GM18511 (cell line): ENCODE results near the gene MRPL42.
A peak's percentile ranks its signal among the peaks of the same experiment; 100 is the strongest.
"Not testable (repeated sequence)": the region's sequence is repeated elsewhere in the genome, so short reads cannot be mapped to it uniquely, and the experiment has no call there.

Experiments
- ATAC-seq: cut with Tn5 transposase; IDR thresholded peaks from one replicate; pipeline ENCODE4 v1.9.1; 2021; ENCODE audit warnings: mild to moderate bottlenecking, moderate library complexity; ENCODE audit not compliant: unreplicated experiment

MRPL42 gene

GRCh38 chr12:93467351-93468007, at the start of gene MRPL42:
TSS of gene MRPL42 (plus strand) at chr12:93467514. CDS start at chr12:93469286, 1,772 bp downstream.
- ATAC-seq, result peak; percentile 93

GRCh38 chr12:93417967-93418480, 49.3 kb upstream of the MRPL42 start:
- ATAC-seq, result no peak

DNA sequence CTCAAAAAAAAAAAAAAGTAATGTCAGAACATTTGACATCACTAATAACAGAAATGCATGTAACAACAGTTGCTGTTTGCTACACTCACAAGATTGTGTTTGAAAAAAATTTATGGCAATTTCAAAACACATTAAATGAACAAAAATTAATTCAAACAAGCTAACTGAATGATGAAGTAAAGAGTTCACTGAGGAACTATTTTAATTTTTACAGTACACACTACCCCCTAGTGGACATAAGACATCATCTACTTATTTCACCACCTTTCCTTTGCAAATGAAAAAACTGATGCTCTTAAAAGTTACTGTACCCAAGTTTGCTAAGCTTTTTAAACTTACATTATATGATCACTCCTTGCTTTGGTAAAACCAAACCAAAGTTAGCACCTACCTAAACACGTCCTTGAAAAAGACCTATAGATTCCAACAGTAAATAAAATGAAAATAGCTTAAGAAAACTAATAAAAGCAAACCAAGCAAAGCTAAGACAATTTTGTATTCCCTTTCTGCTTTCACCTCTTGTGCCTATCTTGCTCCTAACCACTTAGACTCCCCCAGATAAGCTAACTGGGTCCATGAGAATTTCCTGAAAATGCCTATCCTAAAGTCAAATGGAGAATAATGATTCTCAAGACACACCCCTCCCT, 47.8 kb upstream of the MRPL42 start:
- no peak for ATAC-seq

DNA sequence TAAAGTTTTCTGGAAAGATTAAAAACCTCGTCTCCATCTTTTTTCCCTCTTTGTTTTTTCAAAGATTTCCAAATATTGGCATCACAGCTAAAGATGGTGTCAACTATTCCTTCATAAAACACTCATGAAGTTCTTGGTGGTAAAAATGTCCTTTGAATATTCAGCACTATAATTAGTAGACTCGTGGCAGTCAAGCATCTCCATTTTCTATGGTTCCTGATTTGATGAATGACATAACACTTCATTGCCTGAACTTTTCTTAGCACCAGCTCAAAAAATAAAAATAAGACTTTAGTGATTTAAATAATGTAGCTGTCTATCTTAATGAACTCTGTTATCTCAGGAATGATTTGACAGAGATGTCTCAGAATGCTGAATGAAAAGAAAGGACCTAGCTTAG, 45.3 kb upstream of the MRPL42 start:
- ATAC-seq, result no peak

DNA sequence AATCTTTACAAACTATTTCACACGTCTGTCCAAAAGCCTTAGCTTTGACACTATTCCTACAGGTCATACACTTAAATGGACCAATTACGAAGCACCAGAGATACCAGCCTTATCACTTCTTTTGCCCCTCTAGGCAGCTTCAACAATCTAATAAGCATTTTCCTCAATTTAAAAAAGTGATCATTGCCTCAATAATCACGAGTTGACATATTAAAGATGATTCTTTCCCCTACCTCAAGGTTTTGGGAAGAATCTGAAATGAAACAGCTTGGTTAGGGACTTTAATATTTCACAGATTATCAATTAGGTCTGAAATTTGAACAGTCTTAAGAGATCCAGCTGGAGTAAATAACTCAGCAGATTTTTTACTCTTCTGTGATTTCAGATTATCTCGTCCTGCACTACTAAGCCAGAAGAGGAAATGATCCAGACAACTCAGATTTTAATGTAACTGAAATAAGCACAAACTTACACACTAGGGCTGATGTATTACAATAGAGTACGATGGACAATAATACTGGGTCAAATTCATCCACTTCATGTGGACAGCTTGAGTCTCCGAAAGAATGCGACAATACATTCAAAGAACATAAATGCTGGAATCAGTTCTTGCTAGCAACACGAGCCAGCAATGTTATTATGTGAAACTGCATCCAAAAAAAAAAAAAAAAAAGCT, 41.4 kb upstream of the MRPL42 start:
- ATAC-seq, result no peak

DNA sequence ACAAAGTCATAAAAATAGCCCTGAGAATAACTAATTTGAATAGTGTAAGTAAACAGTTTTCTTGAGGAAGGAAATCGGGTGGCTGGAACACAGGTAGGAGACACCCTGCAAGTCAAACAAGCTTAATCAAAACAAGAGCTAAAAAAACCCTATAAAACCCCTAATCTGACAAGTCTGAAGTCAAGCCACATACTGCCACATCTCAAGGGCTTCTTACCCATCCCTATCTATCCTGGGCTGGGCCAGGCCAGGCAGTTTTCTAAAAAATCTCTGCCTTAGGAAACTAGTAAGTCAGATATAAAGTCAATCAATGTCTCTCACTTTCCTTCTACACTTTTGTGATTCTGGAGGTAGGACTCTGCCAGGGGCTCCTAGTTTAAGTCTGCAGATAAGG, 40.9 kb upstream of the MRPL42 start:
- ATAC-seq, result no peak

DNA sequence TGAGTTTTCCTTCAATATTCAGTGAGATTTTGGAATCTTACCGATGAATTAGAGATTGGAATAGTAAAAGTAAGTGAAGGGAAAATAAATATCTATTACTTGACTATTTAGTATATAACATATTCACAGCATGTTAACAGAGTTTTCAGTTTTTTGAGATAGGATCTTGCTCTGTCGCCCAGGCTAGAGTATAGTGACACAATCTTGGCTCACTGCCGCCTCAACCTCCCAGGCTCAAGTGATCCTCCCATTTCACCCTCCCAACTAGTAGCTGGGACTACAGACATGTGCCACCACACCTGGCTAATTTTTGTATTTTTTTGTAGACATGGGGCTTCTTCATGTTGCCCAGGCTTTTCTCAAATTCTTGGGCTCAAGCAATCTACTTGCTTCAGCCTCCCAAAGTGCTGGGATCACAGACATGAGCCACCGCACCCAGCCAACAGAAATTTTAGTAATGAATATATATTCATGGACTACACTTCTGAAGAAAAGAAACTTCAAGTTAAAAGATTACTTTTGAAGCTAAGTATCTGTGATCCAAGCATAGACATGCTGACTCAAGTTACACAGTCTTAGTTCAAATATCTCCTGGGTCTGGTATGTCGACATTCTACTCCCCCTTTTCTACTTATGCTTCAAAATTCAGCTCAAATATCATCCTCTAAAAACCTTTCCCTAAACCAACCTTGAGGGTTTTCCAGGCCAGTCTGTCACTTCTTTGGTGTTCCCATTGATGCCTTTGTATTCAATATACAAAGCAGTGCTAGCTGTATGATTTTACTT, 39.3 kb upstream of the MRPL42 start:
- ATAC-seq, result no peak

- no peak for ATAC-seq
Measured at GRCh38 chr12:93429448-93429847, 37.9 kb upstream of the MRPL42 start.

DNA sequence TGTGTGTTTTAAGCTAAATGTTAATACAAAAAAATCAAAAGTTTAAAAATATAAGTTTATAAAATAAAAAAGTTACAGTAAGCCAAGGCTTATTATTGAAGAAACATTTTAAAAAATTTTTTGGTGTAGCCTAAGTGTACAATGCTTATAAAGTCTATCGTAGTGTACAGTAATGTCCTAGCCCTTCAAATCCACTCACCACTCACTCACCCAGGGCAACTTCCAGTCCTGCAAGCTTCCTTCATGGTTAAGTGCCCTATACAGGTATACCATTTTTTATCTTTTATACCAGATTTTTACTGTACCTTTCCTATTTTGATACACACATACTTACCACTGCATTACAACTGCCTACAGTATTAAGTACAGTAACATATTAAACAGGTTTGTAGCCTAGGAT, 37.5 kb upstream of the MRPL42 start:
- no peak for ATAC-seq

DNA sequence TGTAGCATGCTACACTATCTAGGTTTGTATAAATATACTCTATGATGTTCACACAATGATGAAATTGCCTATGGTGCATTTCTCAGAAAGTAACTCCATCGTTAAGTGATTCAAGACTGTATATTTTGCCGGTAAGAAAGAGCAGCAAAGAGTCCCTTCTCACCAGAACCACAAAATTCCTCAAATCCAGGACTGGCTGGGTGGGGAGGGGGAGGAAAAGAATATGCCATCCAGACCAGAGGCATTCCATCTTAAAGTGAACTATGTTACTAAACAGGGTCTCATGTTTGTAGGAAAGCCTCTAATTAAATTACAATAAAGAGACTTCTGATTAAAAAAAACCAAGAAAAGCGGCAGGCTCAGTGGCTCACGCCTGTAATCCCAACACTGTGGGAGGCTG, 37.0 kb upstream of the MRPL42 start:
- ATAC-seq, result no peak

GRCh38 chr12:93432031-93432430, 35.3 kb upstream of the MRPL42 start:
- not testable (repeated sequence) for ATAC-seq

DNA sequence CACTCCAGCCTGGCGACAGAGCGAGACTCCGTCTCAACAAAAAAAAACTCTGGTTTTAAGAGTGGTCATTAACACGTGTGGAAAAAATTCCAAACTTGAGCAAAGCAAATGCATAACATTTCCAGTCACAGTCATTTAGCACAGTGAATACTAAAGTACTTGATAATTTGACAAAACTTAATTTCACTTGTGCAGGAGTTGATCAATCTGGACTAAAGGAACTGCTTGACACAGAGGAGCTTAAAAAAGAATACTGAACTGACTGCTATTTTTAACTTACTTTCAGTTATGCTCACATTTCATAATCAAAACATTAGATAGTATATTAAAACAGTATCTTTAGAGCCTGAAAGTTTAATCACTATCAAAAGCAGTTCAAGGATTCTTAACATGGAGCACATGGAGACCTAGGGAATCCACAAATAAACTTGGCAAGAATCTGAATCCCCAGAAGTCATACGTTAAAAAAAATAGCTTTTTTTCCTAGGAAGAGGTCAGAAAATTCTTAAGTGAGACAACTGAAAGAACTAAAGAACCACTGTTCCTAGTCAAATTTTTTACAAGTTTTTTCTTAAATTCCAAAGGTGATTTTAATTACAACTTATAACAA, 33.0 kb upstream of the MRPL42 start:
- no peak for ATAC-seq

DNA sequence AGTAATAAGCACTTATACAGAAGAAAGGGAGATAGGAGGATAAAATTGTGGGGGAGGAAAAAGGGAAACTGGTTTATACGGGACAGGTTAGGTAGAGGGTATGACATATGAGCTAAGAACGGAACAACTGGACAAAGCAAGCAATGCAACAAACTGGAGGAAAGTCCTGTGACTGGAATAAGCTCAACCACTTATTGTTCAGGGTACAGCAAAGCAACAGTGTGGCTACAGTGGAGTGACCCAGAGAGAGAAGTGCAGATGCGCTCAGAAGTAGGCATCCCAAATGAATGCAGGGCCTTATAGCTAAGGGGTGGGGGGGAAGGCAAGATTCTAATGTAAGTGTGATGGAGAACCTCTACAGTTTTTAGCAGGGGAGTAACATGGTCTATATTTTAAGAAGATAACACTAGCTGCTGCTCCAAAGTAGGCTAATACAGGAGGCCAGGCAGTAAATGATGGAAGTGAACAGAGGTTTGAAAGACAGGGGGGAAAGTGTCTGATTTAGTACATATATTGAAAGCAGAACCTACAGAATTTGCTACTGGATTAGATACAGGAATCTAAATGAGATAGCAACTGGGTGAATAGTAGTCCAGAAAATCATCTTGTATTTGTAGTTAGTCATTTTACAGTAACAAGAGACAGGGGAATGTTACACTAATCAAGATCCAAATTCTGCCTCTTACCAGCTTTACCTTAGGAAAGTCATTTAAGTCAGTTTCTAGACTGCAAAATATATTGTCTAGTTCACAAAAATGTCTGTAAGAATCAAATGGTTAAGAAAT, 28.9 kb upstream of the MRPL42 start:
- no peak for ATAC-seq

DNA sequence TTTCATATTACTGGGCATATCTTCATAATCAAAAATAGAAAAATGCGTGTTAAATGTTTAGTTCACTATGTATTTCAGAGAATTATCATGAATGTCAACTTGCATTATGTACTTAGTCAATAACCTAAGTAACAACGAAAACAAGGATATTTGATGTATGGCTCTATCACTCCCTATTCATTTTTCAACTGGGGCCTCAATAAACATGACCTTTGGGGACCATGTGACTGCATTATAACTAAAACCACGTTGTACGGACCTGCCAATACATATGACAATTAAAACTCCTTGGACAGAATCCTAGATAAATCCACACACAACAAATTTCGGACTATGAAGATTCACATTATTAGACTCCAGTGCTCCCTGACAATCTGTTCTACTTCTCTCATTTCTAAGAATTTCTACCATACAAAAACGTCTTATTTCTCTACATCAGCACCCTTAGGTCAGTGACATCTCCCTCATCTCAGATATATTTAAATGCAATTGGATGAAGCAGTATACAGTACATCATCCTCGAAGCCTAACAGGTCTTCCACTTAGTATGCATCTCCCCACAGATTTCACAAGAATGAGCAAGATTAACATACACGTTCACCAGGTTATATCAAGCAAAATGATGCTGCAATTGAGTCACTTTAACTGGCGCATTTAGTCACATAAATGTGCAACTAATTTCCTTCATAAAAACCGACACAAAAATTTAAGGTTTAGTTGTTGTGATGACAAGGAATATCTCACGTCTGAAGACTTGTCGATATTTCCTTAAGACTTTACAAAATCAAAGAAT, 27.1 kb upstream of the MRPL42 start:
- ATAC-seq, result no peak

GRCh38 chr12:93441081-93441616, 26.2 kb upstream of the MRPL42 start:
- peak; percentile 12 for ATAC-seq

DNA sequence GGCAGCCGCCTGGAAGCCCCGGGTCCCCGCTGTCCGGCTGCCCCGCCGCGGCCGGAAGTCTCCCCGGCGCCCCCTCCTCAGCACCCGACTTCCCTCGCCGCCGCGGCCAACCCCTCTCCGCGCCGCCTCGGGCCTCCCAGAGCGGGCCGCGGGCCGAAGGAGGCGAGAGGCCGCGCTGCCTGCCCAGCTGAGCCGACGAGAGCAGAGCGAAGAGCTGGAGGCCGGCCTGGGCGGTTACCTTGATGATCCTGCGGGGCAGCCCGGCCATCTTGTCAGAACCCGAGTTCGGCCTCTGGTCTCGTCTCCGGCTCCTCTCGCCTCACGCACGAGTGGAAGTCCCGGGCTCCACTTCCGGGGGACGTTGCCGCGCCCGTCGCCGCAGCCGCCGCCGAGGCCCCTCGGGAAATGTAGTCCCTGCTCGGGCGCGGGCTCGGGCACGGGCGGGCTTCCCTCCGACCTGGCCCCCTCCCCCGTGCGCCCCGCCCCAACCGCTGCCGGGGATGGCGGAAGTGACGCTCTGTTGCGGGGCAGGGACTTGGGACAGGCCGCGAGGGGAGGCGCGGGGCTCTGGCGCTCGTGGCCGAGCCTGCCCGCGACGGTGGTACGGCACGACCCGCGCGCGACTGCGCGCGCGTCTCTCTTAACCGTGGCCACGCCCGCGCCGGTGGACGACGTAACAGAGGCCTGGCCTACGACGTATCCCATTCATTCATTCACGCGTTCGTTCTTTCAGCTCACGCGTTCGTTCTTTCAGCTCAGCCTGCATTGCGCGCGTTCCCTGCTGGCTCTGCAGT, 25.5 kb upstream of the MRPL42 start, which contains the start of gene UBE2N:
TSS of gene UBE2N (minus strand) at position 331 of the 794 bp plus-strand sequence. CDS start at position 268, 63 bp downstream.
- ATAC-seq, result peak; percentile 84

DNA sequence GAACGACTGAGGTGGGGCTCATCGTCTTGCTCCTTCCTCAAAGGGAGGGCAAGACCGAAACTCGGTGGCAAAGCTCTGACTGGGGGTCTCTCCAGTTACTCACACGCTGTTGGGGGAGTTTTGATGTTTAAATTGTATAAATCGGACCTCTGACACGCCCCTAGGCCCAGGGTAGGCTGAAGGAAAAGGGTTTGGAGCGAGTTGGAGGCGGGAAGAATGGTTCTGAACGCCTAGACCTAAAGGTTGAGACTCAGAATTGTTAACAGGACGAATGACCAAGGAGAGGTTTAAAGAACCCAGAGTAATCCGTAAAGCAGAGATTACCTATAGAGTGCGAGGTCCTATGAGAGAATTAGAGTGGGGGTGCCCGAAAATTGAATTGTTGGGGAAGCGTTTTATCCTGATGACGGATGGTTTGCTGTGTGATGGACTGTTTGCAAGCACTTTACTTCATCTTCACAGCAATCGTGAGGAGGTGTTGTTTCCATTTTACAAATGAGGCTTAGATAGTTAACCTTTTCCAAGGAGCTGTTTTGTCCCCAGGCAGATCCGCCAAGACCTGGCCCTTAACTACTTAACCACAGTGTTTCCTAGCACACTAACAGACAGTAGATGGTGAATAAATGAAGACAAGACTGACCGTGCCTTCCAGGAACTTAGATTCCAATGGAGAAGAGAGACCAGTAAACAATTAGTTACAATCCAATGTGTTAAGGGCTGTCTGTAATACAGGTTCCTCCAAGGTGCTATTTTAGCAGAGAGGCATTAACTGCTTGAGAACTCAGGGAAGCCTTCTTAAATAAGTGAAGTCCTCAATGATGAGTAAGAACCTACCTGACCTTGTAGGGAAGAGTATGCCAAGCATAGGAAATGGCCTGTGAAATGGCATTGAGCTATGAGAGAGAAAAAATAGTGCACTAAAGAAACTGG, 24.6 kb upstream of the MRPL42 start:
- no peak for ATAC-seq
